Bladder microvascular endothelial cell (primary cell): ENCODE results near the gene SLC22A8. TPM values are rescaled to one million over a fixed set of nuclear protein-coding genes. Genes with fewer than 3 reads are reported as not detected.

ENCODE experiments used
- total RNA-seq: library from RNA; depleted of rRNA; stranded (reverse); fragments of >200 nt; gene quantifications from 2 replicates; pipeline ENCODE4 v1.2.3, GENCODE V29; 2014

Gene SLC22A8, protein sequence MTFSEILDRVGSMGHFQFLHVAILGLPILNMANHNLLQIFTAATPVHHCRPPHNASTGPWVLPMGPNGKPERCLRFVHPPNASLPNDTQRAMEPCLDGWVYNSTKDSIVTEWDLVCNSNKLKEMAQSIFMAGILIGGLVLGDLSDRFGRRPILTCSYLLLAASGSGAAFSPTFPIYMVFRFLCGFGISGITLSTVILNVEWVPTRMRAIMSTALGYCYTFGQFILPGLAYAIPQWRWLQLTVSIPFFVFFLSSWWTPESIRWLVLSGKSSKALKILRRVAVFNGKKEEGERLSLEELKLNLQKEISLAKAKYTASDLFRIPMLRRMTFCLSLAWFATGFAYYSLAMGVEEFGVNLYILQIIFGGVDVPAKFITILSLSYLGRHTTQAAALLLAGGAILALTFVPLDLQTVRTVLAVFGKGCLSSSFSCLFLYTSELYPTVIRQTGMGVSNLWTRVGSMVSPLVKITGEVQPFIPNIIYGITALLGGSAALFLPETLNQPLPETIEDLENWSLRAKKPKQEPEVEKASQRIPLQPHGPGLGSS
- total RNA-seq: not detected in 2 replicates

DNA sequence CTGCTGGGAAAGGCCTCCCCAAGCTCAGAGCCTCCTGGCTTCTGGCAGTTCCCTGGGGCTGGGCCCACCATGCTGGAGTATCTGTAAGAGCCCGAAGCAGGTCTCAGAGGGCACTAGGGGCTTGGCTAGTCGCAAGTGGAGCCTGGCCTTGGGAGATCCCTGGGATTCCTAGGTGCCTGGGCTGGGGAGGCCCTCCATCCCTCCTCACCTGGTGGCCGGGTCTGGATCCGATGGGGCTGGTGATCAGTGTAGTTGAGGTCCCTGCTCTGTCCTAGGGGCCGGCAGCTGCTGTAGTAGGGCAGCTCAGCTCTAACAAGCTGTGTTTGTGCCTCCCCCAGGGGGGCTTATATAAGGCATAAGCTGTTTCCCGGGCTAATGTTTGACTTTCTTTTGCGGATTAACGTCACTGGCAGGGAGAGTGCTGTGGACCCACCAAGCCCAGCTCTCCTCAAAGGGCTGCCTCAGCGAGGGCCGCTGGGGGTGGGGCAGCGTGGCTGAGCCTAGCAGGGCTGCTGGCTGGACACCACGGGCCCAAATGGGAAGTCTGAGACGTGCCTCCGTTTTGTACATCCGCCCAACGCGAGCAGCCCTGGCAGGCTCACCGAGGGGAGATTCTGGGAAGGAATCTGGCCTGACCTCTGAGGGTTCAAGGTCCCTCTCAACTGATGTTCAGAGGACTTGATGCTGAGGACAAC is at the start of gene SLC22A8:
Gene SLC22A8, minus strand, starts transcription at position 321 of the 695 bp plus-strand sequence. CDS start 883 bp downstream, outside the sequence.

DNA sequence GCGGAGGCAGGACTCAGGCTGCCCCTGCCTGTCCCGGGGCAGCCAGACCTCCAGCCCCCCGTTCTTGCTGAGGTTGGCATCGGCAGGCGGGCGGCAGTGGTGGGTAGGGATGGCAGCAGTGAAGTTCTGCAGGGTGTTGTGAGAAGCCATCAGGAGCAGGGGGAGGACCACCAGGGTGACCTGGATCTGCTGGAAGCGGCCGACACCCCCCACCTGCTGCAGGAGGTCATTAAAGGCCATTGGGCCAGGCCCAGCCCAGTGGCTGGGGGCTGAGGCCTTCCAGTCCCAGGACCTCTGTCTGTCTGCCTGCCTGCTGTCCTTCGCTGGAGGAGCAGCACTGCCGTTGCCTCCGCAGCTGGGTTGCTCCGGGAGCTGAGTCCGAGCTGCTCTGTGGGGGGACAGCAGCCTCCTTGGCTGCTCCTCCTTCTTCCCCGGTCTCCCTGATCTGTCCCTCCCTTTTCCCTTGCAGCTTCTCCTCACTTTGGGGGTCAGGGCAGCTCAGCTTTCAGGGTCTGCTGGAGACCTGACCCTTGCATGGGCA is 31.1 kb downstream of the SLC22A8 start, which contains the start of gene SLC22A6:
Gene SLC22A6, minus strand, starts transcription at position 517 of the 541 bp plus-strand sequence. Its CDS starts 277 bp downstream, at position 240.

Other genes with a start within 250 kb of the SLC22A8 start
- 19.3 and 43.2 TPM in 2 replicates for gene TAF6L, start 244.4 kb downstream of the SLC22A8 start, total RNA-seq
- gene TMEM179B, start 228.4 kb downstream of the SLC22A8 start, total RNA-seq: 17.2 and 21.3 TPM in 2 replicates
- 11.3 and 11.5 TPM in 2 replicates for gene TMEM223, start 223.8 kb downstream of the SLC22A8 start, total RNA-seq
- gene NXF1, start 210.4 kb downstream of the SLC22A8 start, total RNA-seq: 11.8 and 50.6 TPM in 2 replicates
- gene STX5, start 183.8 kb downstream of the SLC22A8 start, total RNA-seq: 35.9 and 40.8 TPM in 2 replicates
- not detected in 2 replicates for gene TEX54, start 183.0 kb downstream of the SLC22A8 start, total RNA-seq
- gene WDR74, start 176.3 kb downstream of the SLC22A8 start, total RNA-seq: 61.4 and 67.5 TPM in 2 replicates
- 86.1 and 87.2 TPM in 2 replicates for gene SLC3A2, start 134.9 kb downstream of the SLC22A8 start, total RNA-seq
- not detected in 2 replicates for gene CHRM1, start 94.5 kb downstream of the SLC22A8 start, total RNA-seq
- not detected in 2 replicates for gene SLC22A6, start 30.9 kb downstream of the SLC22A8 start, total RNA-seq
- not detected in 2 replicates for gene SLC22A24, start 128.4 kb upstream of the SLC22A8 start, total RNA-seq
- gene SLC22A25, start 227.8 kb upstream of the SLC22A8 start, total RNA-seq: not detected in 2 replicates